Adipocyte (in vitro differentiated cells): ENCODE data around the gene ADTRP.
"Not testable (repeated sequence)": the region's sequence is repeated elsewhere in the genome, so short reads cannot be mapped to it uniquely, and the experiment has no call there.

Source experiments
- DNase-seq: peaks from one replicate; pipeline ENCODE4 v3.0.0-alpha.2; 2015; ENCODE audit warnings: low read depth
- H3K27me3 ChIP-seq: replicated peaks from 2 replicates; pipeline ENCODE4 v1.7.0; 2013; ENCODE audit warnings: mild to moderate bottlenecking, low read length, moderate library complexity; ENCODE audit not compliant: control insufficient read depth, insufficient read depth
- H3K36me3 ChIP-seq: 2 replicates; pipeline ENCODE4 v1.7.0; 2013; ENCODE audit warnings: low read length, mild to moderate bottlenecking, moderate library complexity; ENCODE audit not compliant: control insufficient read depth, insufficient read depth, severe bottlenecking
- H3K4me1 ChIP-seq: 2 replicates; pipeline ENCODE4 v1.7.0; 2013; ENCODE audit warnings: mild to moderate bottlenecking, low read length, moderate library complexity; ENCODE audit not compliant: control insufficient read depth, insufficient read depth
- H3K4me3 ChIP-seq: 2 replicates; pipeline ENCODE4 v1.7.0; 2013; ENCODE audit warnings: mild to moderate bottlenecking, low read length, moderate library complexity
- H3K9ac ChIP-seq: 2 replicates; pipeline ENCODE4 v1.7.0; 2013; ENCODE audit warnings: mild to moderate bottlenecking, low read length, moderate library complexity
- H3K9me3 ChIP-seq: 2 replicates; pipeline ENCODE4 v1.7.0; 2013; ENCODE audit warnings: mild to moderate bottlenecking, low read length, moderate library complexity; ENCODE audit not compliant: control insufficient read depth

ADTRP gene

DNA sequence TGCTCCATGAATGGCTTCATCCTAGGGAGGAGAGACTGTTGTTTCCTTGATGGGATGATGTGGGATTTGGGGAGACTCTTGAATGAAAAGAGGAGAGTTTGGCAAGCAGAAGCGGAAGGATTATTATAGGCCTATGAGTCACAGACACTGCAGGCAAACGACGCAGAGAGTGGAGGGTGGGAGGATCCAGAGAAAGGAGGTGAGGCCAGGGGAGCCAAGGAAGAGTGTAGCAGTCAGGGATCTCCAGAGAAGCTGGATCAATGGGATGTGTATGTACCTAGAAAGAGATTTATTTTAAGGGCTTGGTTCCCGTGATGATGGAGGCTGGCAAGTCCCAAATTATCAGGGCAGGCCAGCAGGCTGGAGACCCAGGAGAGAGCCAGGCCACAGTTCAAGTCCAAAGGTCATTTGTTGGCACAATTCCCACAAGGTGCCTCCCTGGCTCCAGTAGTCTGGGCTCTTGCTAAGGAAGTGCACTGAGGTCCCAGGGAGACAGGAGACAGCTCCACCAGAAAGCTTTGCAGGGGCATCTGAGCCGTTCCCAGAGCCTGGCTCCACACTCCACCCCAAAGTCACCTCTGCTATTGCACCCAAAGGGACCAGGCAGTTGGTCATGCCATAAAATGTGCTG is 76.0 kb downstream of the ADTRP start:
- Histone ChIP-seq H3K4me3 (no peak overlapping the region), H3K9ac (no peak overlapping the region), H3K27me3 (no peaks in the 10 kb centered on the region), H3K4me1 (peaks cover 18% of the 10 kb centered on the region), H3K9me3 (no peaks in the 10 kb centered on the region), H3K36me3 (no peaks in the 10 kb centered on the region)
- peak; percentile 17 for DNase-seq

GRCh38 chr6:11702089-11702488 is 76.5 kb downstream of the ADTRP start:
- no peak for DNase-seq
- no peak overlapping the region for H3K9ac ChIP-seq

GRCh38 chr6:11701573-11701972 is 77.0 kb downstream of the ADTRP start:
- H3K4me1 ChIP-seq: peaks cover 18% of the 10 kb centered on the region
- H3K4me3 ChIP-seq: no peak overlapping the region
- no peak for DNase-seq
- H3K27me3 ChIP-seq: no peaks in the 10 kb centered on the region
- no peaks in the 10 kb centered on the region for H3K36me3 ChIP-seq
- no peak overlapping the region for H3K9ac ChIP-seq
- H3K9me3 ChIP-seq: no peaks in the 10 kb centered on the region

More at GRCh38 chr6:11702089-11702488, 76.5 kb downstream of the ADTRP start:
- peaks cover 18% of the 10 kb centered on the region for H3K4me1 ChIP-seq
- no peaks in the 10 kb centered on the region for H3K36me3 ChIP-seq
- H3K27me3 ChIP-seq: no peaks in the 10 kb centered on the region
- no peaks in the 10 kb centered on the region for H3K9me3 ChIP-seq
- H3K4me3 ChIP-seq: no peak overlapping the region

DNA sequence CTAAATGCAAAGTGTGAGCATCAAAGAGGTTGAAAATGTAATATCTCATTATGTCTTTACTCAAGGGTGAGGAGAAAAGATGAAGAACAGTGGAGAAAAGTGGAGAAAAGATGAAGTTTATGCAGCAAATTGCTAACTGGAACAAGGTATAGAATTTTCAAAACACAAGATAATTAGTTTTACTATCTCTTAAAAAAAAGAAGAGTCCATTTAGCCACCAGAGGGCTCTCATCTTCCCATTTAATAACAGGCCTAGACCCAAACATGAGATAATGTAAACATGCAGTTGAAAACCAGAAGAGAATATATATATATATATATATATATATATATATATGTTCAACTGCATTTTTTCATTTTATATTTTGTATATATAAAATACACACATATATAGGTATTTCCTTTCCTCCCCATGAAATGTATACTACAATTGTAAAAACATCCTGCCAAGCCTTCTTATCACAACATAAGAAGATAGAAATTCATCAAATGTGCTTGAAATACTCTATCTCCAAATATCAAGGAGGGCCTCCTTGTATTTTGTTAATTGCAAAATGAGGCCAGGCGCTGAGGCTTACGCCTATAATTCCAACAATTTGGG is 78.4 kb downstream of the ADTRP start:
- H3K9ac ChIP-seq: no peak overlapping the region
- no peak overlapping the region for H3K4me3 ChIP-seq
- peaks cover 16% of the 10 kb centered on the region for H3K4me1 ChIP-seq
- H3K9me3 ChIP-seq: no peaks in the 10 kb centered on the region
- H3K27me3 ChIP-seq: no peaks in the 10 kb centered on the region
- DNase-seq: peak; percentile 89
- H3K36me3 ChIP-seq: no peaks in the 10 kb centered on the region

- H3K9ac ChIP-seq: no peak overlapping the region
- peaks cover 12% of the 10 kb centered on the region for H3K4me1 ChIP-seq
- no peaks in the 10 kb centered on the region for H3K9me3 ChIP-seq
- H3K4me3 ChIP-seq: no peak overlapping the region
- no peak for DNase-seq
- no peaks in the 10 kb centered on the region for H3K36me3 ChIP-seq
- H3K27me3 ChIP-seq: no peaks in the 10 kb centered on the region
Observed at GRCh38 chr6:11699576-11699975, 79.0 kb downstream of the ADTRP start.

GRCh38 chr6:11692451-11693376 is 85.9 kb downstream of the ADTRP start:
- no peak overlapping the region for H3K9ac ChIP-seq
- H3K36me3 ChIP-seq: no peaks in the 10 kb centered on the region
- H3K4me3 ChIP-seq: no peak overlapping the region
- H3K27me3 ChIP-seq: no peaks in the 10 kb centered on the region
- DNase-seq: no peak
- H3K4me1 ChIP-seq: no peaks in the 10 kb centered on the region
- H3K9me3 ChIP-seq: no peaks in the 10 kb centered on the region

GRCh38 chr6:11689847-11690246 is 88.8 kb downstream of the ADTRP start:
- no peak for DNase-seq
- Histone ChIP-seq H3K36me3 (no peaks in the 10 kb centered on the region), H3K4me3 (no peak overlapping the region), H3K27me3 (no peaks in the 10 kb centered on the region), H3K9me3 (no peaks in the 10 kb centered on the region), H3K9ac (no peak overlapping the region), H3K4me1 (peaks cover 11% of the 10 kb centered on the region)

DNA sequence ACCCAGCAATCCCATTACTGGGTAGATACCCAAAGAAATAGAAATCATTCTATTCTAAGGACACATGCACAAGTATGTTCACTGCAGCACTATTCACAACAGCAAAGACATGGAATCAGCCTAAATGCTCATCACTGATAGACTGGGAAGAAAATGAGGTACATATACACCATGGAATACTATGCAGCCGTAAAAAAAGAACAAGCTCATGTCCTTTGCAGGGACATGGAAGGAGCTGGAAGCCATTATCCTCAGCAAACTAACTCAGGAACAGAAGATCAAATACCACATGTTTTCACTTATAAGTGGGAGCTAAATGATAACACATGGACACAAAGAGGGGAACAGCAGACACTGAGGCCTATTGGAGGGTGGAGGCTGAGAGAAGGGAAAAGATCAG is 89.2 kb downstream of the ADTRP start:
- H3K4me1 ChIP-seq: peaks cover 11% of the 10 kb centered on the region
- H3K27me3 ChIP-seq, H3K9me3 ChIP-seq, H3K36me3 ChIP-seq, H3K4me3 ChIP-seq, DNase-seq, H3K9ac ChIP-seq: not testable (repeated sequence)

DNA sequence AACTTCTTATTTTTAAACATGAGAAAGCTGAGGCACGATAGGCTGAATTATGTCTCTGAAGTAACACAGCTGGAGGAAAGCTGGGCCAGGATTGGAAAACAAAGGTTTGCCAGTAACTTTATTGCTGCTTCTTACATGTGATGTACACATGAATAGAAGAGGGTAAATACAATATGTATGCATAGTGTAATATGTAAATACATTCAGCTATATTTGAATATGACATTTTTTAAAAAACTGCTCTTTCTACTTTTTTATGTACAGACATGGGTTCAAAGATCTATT is 90.2 kb downstream of the ADTRP start:
- Histone ChIP-seq H3K4me3 (no peak overlapping the region), H3K4me1 (peaks cover 11% of the 10 kb centered on the region), H3K9ac (no peak overlapping the region), H3K27me3 (no peaks in the 10 kb centered on the region), H3K36me3 (no peaks in the 10 kb centered on the region), H3K9me3 (no peaks in the 10 kb centered on the region)
- no peak for DNase-seq

- no peaks in the 10 kb centered on the region for H3K27me3 ChIP-seq
- peak; percentile 36 for DNase-seq
- H3K9me3 ChIP-seq: no peaks in the 10 kb centered on the region
- no peaks in the 10 kb centered on the region for H3K36me3 ChIP-seq
- no peak overlapping the region for H3K4me3 ChIP-seq
- no peak overlapping the region for H3K9ac ChIP-seq
- H3K4me1 ChIP-seq: peaks cover 11% of the 10 kb centered on the region
Observed at GRCh38 chr6:11685481-11686093, 93.0 kb downstream of the ADTRP start.

GRCh38 chr6:11684901-11685480 is 93.6 kb downstream of the ADTRP start:
- Histone ChIP-seq H3K9me3 (no peaks in the 10 kb centered on the region), H3K36me3 (no peaks in the 10 kb centered on the region), H3K4me1 (peaks cover 11% of the 10 kb centered on the region), H3K27me3 (no peaks in the 10 kb centered on the region), H3K4me3 (no peak overlapping the region), H3K9ac (no peak overlapping the region)
- DNase-seq: no peak
